ENCODE measurements around the gene CAD.
"Not testable (repeated sequence)": the region's sequence is repeated elsewhere in the genome, so short reads cannot be mapped to it uniquely, and the experiment has no call there.

The CAD gene

DNA sequence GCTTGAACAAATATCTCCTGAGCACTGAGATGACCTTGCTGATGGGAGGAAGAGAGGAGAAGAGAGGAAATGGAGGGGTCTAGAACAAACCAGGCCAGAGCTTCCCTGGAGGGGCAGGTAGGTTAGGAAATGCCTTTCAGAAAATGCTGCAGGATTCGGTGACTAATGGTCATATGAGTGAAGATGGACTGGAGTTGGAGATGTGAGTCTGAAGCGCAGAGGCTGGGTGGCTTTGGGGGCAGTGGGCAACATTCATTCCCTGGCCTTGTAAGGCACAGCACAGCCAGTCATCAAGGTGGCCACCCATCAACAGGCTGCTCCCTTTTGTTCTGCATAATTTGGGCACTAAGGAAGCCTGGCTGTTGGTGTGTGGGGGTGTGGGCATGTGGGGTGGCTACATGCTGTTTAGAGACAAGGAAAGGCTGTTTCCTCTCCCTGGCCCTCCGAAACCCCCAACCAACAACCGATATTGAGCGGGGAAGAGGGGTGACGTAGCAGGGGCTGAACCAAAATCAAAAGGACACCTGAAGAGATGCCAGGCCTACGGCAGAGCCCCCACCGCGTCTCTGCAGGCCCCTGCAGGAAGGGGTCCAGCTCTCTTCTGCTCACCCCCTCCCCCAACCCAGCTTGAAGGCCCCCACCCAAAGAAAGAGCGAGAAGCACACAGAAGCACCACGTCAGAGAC lies 44.2 kb downstream of the CAD start:
- FAIRE-seq = no peak

DNA sequence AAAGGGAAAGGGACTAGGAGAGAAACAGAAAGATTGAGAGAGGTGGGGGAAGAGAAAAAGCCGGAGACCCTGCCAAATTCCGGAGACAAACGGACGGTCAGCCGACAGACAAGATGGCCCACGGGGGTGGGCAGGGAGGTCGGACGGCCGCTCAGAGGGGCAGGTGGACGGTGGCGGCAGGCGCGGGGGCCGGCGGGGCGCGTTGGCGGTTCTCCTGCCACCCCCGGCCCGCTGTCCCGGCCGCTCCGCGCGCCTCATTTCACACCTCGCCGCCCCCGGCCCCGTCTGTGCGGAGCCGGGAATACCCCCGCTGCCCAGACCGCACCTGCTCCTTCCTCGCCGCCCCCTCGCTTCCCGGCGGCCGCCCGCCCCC lies 44.7 kb downstream of the CAD start:
- no peak for FAIRE-seq

DNA sequence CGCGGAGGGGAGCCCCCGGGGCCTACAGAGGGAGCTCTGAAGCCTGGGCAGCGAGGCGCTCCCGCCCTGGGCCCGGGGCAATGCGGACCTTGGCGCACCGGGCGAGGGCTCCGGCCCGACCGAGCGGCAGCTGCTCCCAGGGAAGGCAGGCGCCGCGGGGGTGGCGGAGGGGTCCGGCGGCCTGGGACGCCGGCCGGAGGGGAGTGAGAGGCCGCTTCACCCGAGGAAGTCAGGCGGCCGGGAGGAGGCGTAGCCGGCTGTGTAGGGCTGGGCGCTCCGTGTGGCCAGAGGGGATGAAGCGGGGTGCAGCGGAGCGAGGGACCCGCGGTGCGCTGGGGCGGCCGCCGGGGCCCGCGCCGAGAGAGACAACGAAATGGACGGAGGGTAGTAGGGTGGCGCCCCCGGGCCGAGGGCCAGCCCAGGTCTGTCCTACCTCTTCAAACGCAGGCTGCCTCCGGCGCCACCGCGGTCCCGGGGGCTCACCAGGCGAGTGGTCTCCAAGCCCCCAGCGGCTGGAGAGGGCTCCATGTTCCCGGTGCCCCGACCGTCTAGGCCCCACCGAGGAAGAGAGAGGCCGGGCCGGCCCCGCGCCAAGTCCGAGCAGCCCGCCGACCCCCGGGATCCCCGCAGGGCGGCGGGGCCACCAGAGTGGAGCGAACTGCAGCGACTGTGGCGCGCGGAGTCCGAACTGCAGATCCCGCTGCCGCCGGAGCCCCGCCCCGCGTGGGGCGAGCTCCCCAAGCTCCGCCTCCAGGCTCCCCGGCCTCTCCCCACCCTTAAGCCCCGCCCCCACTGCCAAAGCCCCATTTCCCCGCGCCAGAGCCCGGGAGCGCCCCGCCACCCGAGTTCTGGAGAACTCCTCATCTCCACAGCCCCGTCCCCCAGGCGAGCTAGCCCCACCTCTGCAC lies 45.5 kb downstream of the CAD start, which contains the start of gene SLC30A3:
TSS of gene SLC30A3 (minus strand) at position 669 of the 908 bp plus-strand sequence. CDS start at position 528, 141 bp downstream.
- FAIRE-seq = no peak

DNA sequence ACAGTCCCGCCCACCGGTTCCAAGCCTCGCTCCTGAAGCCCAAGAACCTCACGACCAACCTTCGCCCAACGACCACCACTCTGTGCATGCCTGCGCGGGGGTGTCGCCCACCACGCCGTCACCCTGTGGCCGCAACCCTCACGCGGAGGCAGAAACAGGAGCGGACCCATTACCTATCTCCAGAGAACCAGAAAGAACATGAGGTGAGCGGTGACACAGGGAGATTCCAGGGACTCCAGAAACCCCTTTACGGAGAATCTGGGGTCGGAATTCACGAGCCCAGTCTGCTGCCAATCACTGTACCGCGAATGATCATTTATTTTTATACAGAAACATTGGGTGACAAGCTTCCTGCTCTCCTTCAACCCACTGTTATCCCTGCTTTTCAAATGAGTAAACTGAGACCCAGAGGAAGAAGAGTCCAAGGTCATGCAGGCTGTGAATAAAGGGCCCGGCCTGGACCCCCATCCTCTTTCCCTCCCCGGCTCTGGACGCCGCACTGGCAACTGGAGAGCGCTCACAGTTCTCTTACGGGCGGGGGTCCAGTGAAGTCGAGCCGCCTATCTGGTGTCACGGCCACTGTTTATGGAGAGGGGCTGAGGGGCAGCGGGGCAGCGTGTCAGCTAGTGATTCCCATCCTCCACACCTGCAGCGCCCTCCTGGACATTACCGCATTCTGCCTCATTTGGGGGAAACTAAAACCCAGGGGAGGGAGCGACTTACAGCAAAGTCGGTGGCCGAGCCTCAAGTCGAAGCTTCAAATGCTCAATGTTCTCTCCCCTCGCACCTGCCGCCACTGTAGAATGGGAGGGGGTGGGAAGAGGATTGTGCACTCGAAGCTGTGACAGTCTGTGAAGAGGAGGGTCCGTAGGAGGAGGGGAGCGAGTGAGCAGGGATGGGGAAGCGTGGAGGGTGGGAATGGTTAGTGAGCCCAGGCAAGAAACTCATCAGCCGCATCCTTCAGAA lies 46.4 kb downstream of the CAD start:
- FAIRE-seq = no peak

DNA sequence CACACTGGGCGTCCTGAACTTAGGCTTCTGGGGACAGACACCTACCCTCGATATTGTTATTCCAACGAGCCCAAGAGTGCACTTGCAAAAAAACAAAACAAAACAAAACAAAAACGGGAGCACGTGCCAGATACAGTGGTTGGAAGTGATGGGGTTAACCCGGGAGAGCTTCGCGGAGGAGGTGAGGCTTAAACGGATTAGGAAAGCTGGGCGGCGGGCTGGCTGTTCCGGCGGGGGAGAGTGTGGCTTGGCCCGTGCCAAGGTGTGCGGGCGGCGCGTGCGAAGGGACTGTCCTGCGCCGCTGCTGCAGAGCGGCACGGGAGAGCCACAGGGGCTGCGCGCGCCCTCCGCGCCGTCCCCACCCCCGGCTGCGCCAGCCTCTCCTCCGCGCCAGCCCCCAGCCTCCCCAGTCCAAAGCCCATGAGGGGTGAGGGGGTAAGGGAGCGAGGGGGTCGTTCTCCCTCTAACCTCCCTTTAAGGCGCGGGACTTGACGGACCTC lies 47.1 kb downstream of the CAD start:
- FAIRE-seq = no peak

DNA sequence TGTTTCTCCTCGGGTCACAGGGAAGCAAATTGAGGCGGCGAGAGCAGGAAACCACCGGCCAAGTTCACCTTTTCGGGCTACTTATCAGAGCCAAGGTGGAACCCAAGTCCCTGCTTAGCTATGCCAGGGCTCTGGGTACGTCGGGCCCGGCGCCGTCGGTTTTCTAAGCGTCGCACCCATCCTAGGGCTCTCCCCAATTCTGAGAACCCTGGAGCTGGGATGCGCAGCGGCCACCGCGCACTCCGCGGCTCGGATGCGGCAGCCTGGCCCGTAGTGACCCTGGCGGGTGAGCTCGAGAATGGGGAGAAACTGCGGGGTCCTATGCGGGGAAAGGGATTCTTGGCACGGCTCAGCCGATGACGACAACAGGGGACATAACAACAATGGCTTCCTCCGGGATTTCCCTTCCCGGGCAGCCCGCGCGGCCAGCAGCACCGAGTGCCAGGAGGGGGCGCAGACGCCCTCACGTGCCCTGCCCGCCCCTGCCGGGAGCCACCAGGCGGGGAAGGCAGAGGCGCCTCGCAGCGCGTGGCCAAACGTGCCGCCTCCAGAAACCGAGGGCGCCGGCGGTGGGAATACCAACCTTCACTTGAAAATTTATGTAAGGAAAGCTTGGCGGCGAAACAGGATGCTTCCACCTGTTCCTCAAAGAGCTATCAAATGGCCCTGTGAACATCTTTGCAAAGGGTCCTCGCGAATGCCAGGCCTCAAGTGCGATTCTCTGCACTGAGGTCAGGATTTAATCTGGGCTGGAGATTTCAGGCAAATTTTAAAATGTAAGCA lies 47.8 kb downstream of the CAD start:
- no peak for FAIRE-seq

DNA sequence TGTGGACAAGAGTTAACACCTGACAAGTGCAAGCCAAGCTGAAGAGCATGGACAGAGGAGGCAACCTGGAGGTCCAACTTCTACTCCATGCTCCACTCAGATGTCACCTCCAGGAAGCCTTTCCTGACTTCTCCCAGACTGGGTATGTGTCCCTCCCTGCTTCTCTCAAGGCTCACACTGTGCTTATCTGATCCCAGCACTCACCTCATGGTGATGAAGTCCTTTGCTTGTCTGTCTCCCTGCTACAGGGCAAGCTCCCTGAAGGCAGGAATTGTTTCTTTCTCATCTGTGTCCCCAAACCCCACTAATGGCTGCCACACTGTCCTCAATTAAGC lies 48.3 kb downstream of the CAD start:
- no peak for FAIRE-seq

DNA sequence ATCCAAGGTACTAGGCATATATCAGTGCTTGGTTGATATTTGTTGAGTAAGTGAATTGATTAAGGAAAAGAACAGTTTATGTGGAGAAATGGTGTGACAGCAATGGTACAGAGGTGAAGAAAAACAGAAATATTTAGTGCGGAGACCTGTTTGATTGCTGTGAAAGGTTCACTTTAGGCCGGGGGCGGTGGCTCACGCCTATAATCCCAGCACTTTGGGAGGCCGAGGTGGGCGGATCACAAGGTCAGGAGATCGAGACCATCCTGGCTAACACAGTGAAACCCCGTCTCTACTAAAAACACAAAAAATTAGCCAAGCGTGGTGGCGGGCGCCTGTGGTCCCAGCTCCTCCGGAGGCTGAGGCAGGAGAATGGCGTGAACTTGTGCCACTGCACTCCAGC lies 51.1 kb downstream of the CAD start:
- not testable (repeated sequence) for FAIRE-seq

DNA sequence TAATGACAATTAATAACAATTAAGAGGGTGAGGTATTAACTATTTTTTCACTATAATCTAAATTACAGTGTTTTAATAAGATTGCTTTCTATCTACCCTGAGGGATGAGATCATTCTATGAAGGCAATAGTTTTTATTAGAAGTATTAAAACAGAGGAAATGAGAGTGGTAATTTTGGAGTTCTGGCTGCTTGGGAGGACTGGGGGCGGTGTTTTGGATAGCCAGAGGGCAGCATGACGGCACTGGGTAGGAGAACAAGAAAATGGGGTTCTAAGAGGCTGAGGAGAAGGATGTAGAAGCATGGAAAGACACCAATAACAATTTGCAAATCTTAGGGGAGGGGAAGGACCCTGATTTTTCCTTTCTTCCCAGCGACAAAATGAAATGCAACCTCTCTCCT lies 53.0 kb downstream of the CAD start:
- FAIRE-seq = no peak

DNA sequence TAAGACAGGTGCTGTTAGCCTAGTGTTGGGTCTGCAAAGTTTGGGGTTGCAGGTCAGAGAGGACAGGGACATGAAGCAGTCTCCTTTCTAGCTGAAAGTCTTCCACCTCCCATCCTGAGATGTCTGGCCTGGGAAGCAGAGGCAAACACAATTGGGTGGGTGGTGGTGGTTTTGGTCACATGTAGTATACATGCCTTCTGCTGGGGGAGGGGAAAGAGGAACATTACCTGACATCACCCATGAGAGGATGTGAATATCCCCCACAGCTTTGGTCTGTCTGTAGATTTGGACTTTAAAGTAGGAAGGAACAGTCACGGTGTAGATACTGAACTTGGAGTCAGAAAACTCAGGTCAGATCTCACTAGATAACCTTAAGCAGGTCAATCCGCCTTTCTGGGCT lies 53.5 kb downstream of the CAD start:
- FAIRE-seq = no peak

DNA sequence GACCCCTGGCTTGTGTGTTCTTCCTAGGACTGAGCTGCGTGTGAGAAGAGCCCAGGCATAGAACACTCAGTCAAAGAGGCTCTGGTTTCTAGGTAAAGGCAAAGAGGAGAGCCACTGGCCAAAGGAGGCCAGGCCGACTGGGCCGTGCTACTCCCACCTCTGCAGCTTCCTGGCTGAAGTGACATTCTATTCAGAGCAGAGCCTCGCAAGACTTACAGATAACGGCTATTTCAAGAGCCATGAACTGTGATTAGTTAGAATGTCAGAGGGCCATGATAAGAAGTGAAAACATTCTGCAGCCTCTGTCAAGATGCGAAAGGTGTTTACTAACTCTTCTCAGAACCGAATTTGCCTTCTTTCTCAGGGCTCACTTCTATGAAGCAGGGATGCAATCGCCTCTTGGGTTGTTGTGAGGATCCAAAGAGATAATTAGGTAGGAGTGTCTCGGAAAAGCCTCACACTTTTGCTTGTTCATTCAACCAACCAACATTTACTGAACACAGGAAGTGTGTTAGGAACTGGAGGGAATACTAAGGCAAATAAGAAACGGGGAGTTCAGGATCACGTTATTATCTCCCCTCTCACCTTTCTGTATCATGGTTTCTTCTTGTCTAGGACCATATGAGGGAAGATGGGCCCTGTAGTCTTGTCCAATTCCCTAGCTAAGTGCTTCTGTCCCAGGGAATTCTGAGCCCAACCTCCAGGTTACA lies 54.6 kb downstream of the CAD start:
- FAIRE-seq = no peak

DNA sequence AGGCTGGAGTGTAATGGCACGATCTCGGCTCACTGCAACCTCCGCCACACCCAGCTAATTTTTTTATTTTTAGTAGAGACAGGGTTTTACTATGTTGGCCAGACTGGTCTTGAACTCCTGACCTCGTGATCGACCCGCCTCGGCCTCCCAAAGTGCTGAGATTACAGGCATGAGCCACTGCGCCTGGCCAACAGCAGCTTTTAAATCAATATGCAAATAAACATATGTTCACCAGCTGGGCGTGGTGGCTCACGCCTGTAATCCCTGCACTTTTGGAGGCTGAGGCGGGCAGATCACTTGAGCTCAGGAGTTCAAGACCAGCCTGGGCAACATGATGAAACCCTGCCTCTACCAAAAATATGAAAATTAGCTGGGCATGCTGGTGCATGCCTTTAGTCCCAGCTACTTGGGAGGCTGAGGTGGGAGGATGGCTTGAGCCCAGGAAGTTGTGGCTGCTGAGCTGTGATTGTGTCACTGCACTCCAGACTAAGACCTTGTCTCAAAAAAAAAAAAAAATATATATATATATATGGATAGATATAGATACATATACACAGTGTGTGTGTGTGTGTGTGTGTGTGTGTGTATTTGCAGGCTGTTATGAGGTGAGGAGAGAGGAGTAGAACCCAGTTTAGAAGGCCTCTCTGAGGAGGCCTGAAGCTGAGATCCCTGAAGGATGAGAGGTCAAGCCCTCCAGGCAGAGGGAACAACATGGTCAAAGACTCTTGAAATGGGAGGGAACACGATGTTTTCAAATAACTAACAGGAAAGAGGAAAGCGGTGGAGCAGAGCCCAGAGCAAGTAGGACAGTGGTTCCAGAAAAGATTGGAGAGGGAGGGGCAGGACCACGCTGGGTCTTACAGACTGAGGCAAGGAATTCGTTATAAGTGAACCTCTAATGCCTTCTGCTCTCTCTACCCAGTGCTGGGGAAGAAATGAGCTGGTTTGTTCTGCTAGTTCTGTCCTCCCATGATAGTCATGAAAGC lies 55.7 kb downstream of the CAD start:
- FAIRE-seq = not testable (repeated sequence)

DNA sequence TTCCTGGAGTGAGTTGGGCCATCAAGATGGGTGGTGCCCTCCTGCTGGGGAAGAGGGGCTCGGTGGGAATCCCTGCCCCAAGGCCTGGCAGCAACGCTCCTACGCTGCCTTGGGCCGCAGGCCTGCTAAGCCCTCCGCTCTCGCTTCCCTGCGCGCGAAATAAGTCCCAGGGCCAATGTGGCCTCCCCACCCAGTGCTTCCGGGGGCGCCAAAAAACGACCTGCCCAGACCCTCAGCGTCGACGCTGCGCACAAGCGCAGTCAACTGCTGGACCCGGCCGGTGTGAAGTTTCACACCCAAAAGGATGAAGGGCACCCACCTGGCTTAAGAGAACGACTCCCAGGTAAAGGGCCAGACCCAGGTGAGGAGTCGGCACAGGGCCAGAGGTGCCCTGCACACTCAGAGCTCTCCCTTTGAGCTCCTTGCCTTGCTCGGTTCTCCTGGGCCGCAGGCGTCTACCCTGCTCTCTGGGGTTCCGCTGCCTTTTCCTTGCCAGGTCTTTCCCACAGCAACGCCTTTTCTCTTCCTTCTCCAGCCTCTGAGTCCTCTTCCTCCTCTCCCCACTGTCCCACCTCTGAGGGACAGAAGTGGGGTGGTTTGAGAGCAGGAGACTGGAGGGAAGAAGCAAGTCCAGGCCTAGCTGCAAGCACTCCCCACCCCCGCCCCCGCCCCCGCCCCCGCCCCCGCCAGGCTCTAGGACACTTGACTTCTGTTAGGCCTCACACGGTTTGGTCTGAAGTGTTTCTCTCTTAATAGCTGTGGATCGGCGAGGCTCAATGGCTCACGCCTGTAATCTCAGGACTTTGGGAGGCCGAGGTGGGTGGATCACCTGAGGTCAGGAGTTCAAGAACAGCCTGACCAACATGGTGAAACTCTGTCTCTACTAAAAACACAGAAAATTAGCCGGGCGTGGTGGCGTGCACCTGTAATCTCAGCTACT lies 58.3 kb downstream of the CAD start, which contains the start of gene DNAJC5G:
TSS of gene DNAJC5G (plus strand) at position 223 of the 940 bp plus-strand sequence. CDS start 1,296 bp downstream, outside the sequence.
- FAIRE-seq = no peak

DNA sequence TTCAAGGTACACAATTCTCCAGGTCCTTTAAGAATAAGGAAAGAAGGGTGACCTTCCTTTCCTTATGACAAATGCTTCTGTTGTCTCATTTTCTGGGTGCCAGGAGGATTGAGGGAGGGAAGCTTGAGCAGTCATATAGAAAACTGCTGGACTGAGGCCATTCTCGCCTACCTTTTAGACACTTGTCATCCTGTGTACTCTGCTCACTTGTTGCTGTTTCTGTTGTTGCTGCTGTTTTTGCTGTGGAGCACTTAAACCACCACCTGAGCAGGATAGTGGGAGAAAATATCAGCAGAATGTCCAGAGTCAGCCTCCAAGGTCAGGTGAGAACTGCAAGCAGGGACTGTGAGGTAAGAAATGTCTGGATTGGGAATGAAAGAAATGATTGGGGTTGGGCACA lies 60.8 kb downstream of the CAD start:
- FAIRE-seq = no peak

DNA sequence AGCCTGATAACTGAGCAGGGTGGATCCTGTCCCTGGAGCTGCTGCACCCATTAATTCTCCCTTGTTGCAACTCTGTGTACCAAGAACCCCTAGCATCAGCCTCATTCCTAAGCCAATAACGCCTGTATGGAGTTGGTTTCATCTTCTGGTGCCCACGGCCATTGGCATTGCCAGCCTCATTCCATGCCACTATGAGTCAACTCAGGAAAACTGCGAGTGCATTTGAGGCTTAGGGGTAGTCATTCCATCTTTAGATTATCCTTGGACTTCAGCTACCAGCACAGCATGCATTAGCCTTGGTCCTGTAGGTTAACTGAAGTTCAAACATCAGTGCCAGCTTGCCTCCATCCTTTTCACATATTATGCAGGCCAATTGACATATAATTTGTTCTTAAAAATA lies 63.7 kb downstream of the CAD start:
- no peak for FAIRE-seq

DNA sequence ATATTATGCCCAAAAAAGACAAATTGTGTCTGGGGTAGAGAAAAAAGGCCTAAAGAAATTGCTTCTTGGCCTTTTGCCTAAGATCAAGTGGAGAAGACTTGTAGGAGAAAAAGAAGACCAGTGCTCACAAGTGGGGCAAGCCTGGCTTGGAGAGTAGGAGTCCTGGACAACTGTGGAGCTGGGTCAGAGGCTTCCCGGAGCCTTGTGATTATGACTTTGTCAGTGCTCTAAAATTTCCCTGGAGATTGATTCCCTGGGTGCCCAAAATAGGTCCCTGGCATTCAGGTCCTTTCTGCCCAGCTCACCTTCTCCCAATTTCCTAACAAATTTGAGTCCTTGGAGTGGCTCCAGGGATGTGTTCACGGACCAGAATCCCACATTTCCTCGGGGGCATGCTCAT lies 64.3 kb downstream of the CAD start:
- no peak for FAIRE-seq

DNA sequence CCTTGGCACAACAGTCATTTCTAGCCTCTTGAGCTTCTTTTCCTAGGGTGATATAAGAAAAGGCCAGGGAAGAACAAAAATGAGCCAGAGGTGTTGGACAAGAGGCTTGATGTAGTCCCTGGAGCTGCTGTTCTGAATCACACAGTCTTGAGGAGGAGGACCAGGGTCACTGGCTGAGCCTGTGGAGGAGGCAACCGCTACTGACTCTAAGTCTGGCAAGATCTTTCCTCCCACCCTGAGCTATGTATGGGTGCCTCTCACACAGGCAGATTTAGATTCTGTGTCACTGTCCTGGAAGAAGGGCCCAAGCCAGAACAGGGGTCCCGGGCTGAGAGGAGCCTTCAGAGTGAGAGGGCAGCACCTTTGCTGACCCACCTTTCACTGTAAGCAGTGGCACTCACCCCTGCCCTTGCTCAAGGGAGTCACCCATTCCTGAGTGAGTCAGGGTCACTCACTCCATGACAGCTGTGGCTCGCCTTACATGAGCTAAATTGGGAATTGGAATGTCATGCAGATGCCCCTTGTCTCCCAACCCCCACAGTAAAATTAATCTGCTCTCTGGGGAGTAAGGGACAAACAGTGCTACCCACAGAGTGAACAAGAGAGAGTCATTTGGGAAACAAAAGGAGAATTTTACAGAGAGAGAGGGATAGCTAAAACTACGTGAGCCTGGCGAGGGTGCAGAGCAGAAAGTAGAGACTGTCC lies 64.8 kb downstream of the CAD start, which contains the start of gene TRIM54:
TSS of gene TRIM54 (plus strand) at position 575 of the 705 bp plus-strand sequence. CDS start 303 bp downstream, outside the sequence.
- no peak for FAIRE-seq

DNA sequence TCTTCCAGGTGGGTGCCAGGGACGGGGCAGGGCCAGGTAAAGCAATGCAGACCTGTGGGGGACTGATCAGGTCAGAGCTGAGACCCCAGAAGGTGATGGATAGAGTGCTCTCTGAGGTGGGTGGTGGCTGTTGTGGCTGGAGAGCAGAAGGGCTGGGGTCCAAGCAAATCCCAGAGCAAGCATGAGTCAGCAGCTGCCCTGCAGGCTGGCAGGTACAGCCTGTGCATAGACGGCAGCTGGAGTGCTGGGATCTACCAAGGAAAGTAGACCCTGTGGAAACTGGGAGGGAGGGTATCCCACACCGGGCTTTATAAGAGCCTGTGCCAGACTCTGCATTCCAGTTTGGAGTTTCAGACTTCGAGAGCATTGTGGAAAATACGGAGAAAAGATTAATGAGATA lies 65.7 kb downstream of the CAD start:
- FAIRE-seq = no peak

All from G401.6 (cell line).